Caco-2 (cell line): Measurements from ENCODE around the gene KCTD15. TPM values are rescaled to one million over a fixed set of nuclear protein-coding genes. Genes with fewer than 3 reads are reported as not detected.

Experiments
- BruUV-seq: library from RNA; stranded (reverse); fragments of 400-500 nt; replicated peaks from 2 replicates; lab custom pipeline; 2021; lab: Mats Ljungman, UMichigan
- CTCF ChIA-PET: fragments of 300-600 bp; sonication (Branson Sonifier 250); formaldehyde crosslinking; loops from one replicate; lab custom pipeline; 2022; ENCODE audit warnings: antibody characterized with exemption; lab: Charles Lee
- POLR2A ChIA-PET: fragments of 300-600 bp; sonication (Branson Sonifier 250); formaldehyde crosslinking; loops from one replicate; lab custom pipeline; 2022; ENCODE audit warnings: antibody characterized with exemption; lab: Charles Lee
- DNase-seq, 2 experiments: peaks; one replicate each; pipeline versions ENCODE4 v3.0.0 to v3.0.0-alpha.2; 2020 to 2022
- H3K27me3 ChIP-seq: replicated peaks from 2 replicates; pipeline ENCODE4 v1.6.0; 2011; ENCODE audit warnings: low read length; ENCODE audit not compliant: control insufficient read depth, insufficient read depth
- H3K36me3 ChIP-seq: 2 replicates; pipeline ENCODE4 v1.5.1; 2011; ENCODE audit warnings: low read length; ENCODE audit not compliant: control insufficient read depth, insufficient read depth
- H3K4me1 ChIP-seq: fragments of 250-450 bp; sonication (Bioruptor Pico); 2 replicates; pipeline ENCODE4 v1.5.1; 2020; ENCODE audit warnings: mild to moderate bottlenecking
- H3K4me3 ChIP-seq: 2 replicates; pipeline ENCODE4 v1.5.1; 2011; ENCODE audit warnings: low read depth, mild to moderate bottlenecking, control low read depth, low read length
- H3K9me3 ChIP-seq: fragments of 250-450 bp; sonication (Bioruptor Pico); 2 replicates; pipeline ENCODE4 v1.5.1; 2020; ENCODE audit warnings: mild to moderate bottlenecking, moderate library complexity
- H3K27ac Mint-ChIP-seq: one replicate; pipeline ENCODE4 v1.8.0; 2022; ENCODE audit warnings: mixed read lengths; ENCODE audit not compliant: unreplicated experiment
- H3K27me3 Mint-ChIP-seq: one replicate; pipeline ENCODE4 v1.8.0; 2022; ENCODE audit warnings: mixed read lengths; ENCODE audit not compliant: insufficient read depth, unreplicated experiment
- H3K36me3 Mint-ChIP-seq: one replicate; pipeline ENCODE4 v1.8.0; 2022; ENCODE audit warnings: mild to moderate bottlenecking, mixed read lengths; ENCODE audit not compliant: insufficient read depth, unreplicated experiment
- H3K4me1 Mint-ChIP-seq: one replicate; pipeline ENCODE4 v1.8.0; 2022; ENCODE audit warnings: low read depth, mixed read lengths; ENCODE audit not compliant: unreplicated experiment
- H3K4me3 Mint-ChIP-seq: one replicate; pipeline ENCODE4 v1.8.0; 2022; ENCODE audit warnings: mild to moderate bottlenecking, moderate library complexity, mixed read lengths; ENCODE audit not compliant: unreplicated experiment
- H3K9me3 Mint-ChIP-seq: one replicate; pipeline ENCODE4 v1.8.0; 2022; ENCODE audit warnings: mixed read lengths; ENCODE audit not compliant: unreplicated experiment
- intact Hi-C: fragments of 100-400 bp; cut with micrococcal nuclease; formaldehyde crosslinking; loops from one replicate; pipeline ENCODE4 v1.10.0; 2022; ENCODE audit not compliant: unreplicated experiment
- total RNA-seq: library from RNA; stranded (reverse); gene quantifications from 2 replicates; pipeline ENCODE4 v1.2.3, GENCODE V29; 2022
- TF ChIP-seq, protein P1 (sequence below), 2 experiments: fragments of 200-600 bp in 1 of 2; IDR thresholded peaks; 1 replicate in 1 of 2; 2 replicates in 1 of 2; pipeline versions ENCODE4 v1.5.1 to v1.8.0; 2011 to 2022; ENCODE audit warnings: antibody characterized with exemption in 1 of 2, control low read depth in 1 of 2, inconsistent platforms in 1 of 2, low read depth in 1 of 2, low read length in 1 of 2, mild to moderate bottlenecking in 1 of 2, moderate library complexity in 1 of 2; ENCODE audit not compliant: insufficient read depth in 1 of 2, severe bottlenecking in 1 of 2, unreplicated experiment in 1 of 2

Gene KCTD15
- total RNA-seq, 1 experiment from 2014 or later = 34.6 TPM

DNA sequence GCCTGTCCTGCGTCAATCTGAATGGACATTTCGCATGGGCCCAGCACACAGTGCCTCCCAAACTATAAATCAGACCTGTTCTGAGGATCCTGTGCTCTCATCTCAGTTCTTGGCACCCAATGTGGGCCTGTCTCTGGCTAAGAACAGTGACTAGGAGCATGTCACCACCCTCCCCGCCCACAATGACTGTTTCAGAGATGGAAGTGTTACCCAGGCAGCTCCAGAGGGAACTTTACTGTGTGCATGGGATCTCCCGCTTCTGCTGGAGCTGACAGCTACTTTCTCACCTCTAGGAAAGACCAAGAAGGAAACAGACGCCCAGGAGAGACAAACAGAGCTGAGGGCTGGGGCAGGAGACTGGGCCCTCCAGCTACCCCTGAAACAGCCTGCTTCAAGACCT lies 45.0 kb downstream of the KCTD15 start:
- H3K36me3 ChIP-seq = no peaks in the 10 kb centered on the region
- no peak for DNase-seq
- intact Hi-C loops = no loop called here
- peaks cover under 1% of the 10 kb centered on the region; the same call in 1 of the 2 replicates for H3K27me3 ChIP-seq
- ChIA-PET POLR2A (no interaction called here), CTCF (interaction anchor here (1.0 kb wide), 1 partner anchor 255 kb away, joined by 3 read pairs; no protein-coding TSS in a partner anchor)
- Mint-ChIP-seq H3K4me3 (no peak overlapping the region), H3K9me3 (no peaks in the 10 kb centered on the region), H3K36me3 (no peaks in the 10 kb centered on the region), H3K27me3 (peaks cover 20% of the 10 kb centered on the region), H3K4me1 (no peaks in the 10 kb centered on the region), H3K27ac (no peak overlapping the region)
- H3K4me1 ChIP-seq = no peaks in the 10 kb centered on the region
- H3K4me3 ChIP-seq = no peak overlapping the region
- no peaks in the 10 kb centered on the region for H3K9me3 ChIP-seq
- TF ChIP-seq, protein P1, sequence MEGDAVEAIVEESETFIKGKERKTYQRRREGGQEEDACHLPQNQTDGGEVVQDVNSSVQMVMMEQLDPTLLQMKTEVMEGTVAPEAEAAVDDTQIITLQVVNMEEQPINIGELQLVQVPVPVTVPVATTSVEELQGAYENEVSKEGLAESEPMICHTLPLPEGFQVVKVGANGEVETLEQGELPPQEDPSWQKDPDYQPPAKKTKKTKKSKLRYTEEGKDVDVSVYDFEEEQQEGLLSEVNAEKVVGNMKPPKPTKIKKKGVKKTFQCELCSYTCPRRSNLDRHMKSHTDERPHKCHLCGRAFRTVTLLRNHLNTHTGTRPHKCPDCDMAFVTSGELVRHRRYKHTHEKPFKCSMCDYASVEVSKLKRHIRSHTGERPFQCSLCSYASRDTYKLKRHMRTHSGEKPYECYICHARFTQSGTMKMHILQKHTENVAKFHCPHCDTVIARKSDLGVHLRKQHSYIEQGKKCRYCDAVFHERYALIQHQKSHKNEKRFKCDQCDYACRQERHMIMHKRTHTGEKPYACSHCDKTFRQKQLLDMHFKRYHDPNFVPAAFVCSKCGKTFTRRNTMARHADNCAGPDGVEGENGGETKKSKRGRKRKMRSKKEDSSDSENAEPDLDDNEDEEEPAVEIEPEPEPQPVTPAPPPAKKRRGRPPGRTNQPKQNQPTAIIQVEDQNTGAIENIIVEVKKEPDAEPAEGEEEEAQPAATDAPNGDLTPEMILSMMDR (IDR thresholded peaks at IDR 0.05; ENCODE audit: insufficient read depth in 1 of 2, low read depth in 1 of 2, low read length in 1 of 2, severe bottlenecking in 1 of 2, unreplicated experiment in 1 of 2) = no peak
- no TSS peak for BruUV-seq

DNA sequence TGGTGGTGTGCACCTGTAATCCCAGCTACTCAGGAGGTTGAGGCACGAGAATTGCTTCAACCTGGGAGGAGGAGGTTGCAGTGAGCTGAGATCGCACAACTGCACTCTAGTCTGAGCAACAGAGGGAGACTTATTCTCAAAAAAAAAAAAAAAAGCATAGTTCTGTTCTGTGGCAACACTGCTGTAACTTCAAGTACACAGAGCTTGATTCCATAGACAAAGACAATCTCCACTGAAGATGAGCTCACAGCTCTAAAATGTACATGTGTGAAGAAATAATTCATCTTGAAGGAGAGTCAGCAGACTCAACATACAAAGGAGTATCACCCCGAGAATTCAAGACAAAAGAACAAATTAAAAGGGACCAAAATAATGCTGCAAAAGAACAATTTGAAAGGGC lies 47.8 kb downstream of the KCTD15 start:
- no peak overlapping the region for H3K4me3 Mint-ChIP-seq
- peaks cover 19% of the 10 kb centered on the region for H3K27me3 Mint-ChIP-seq
- no peak for DNase-seq
- H3K4me1 Mint-ChIP-seq = no peaks in the 10 kb centered on the region
- no peak overlapping the region for H3K4me3 ChIP-seq
- TF ChIP-seq, protein P1 (IDR thresholded peaks at IDR 0.05; ENCODE audit: insufficient read depth in 1 of 2, low read depth in 1 of 2, low read length in 1 of 2, severe bottlenecking in 1 of 2, unreplicated experiment in 1 of 2) = no peak
- peaks cover 1% of the 10 kb centered on the region for H3K27me3 ChIP-seq
- no peaks in the 10 kb centered on the region for H3K9me3 Mint-ChIP-seq
- intact Hi-C loops = no loop called here
- no peaks in the 10 kb centered on the region for H3K36me3 ChIP-seq
- POLR2A ChIA-PET = no interaction called here
- H3K27ac Mint-ChIP-seq = no peak overlapping the region
- no TSS peak for BruUV-seq
- H3K36me3 Mint-ChIP-seq = no peaks in the 10 kb centered on the region
- no peaks in the 10 kb centered on the region for H3K9me3 ChIP-seq
- no peaks in the 10 kb centered on the region for H3K4me1 ChIP-seq
- CTCF ChIA-PET = no interaction called here

DNA sequence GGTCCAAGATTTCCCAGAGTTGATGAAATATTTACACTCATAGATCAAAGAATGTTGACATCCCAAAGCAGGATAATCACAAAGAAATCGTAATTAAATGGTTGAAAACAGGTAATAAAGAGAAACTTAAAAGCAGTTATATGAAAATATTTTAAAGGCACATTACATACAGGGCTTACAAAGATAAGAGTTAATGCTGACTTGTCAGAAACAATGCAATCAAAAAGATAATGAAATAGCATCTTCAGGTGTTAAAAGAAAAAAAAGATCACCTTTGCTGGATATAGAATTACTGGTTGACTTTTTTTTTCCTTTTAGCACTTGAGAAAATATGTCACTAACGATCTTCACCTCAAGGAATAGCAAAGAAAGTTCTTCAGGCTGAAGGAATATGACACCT lies 48.8 kb downstream of the KCTD15 start:
- no peaks in the 10 kb centered on the region for H3K36me3 ChIP-seq
- peaks cover 1% of the 10 kb centered on the region for H3K27me3 ChIP-seq
- no peaks in the 10 kb centered on the region for H3K9me3 ChIP-seq
- Mint-ChIP-seq H3K36me3 (no peaks in the 10 kb centered on the region), H3K27ac (no peak overlapping the region), H3K9me3 (peaks cover 2% of the 10 kb centered on the region), H3K4me3 (no peak overlapping the region), H3K4me1 (no peaks in the 10 kb centered on the region), H3K27me3 (peaks cover 19% of the 10 kb centered on the region)
- CTCF ChIA-PET = no interaction called here
- no TSS peak for BruUV-seq
- DNase-seq = no peak
- no peak overlapping the region for H3K4me3 ChIP-seq
- POLR2A ChIA-PET = no interaction called here
- H3K4me1 ChIP-seq = no peaks in the 10 kb centered on the region
- intact Hi-C loops = no loop called here
- TF ChIP-seq, protein P1 (IDR thresholded peaks at IDR 0.05; ENCODE audit: insufficient read depth in 1 of 2, low read depth in 1 of 2, low read length in 1 of 2, severe bottlenecking in 1 of 2, unreplicated experiment in 1 of 2) = no peak
